ENCODE measurements around the gene HOXA9. TPM values are rescaled to one million over a fixed set of nuclear protein-coding genes. Genes with fewer than 3 reads are reported as not detected.

The HOXA9 gene
- total RNA-seq, 1 experiment from 2014 or later, result 16.7 TPM

DNA sequence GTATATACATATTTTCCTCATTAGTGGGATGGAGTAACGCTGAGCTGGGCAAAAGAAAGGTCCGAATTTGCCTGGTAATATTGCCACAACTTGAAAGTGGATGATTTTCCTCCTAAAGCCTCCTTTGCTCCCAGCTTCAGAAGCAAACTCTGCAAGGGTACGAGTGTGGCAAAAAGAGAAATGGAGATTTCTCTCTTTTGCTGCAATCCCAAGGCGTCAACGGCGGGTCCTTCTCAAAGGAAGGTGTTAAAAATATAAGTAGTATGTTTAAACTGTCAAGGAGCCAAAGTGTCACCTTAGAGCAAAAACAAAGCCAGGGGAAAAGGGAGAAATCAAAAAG, 50.5 kb downstream of the HOXA9 start:
- Mint-ChIP-seq H3K9me3 (ENCODE audit: unreplicated experiment) (no peaks in the 10 kb centered on the region), H3K27me3 (ENCODE audit: insufficient read depth, unreplicated experiment) (no peaks in the 10 kb centered on the region), H3K4me1 (ENCODE audit: low read depth, unreplicated experiment) (peaks cover 37% of the 10 kb centered on the region), H3K36me3 (ENCODE audit: insufficient read depth, unreplicated experiment) (peaks cover 41% of the 10 kb centered on the region), H3K4me3 (ENCODE audit: unreplicated experiment) (peak overlapping the region; percentile 76), H3K27ac (ENCODE audit: unreplicated experiment) (peak overlapping the region; percentile 66)
- Histone ChIP-seq H3K9me3 (no peaks in the 10 kb centered on the region), H3K27me3 (replicated peaks; ENCODE audit: control insufficient read depth, insufficient read depth, low read length) (no peaks in the 10 kb centered on the region), H3K4me3 (ENCODE audit: low read depth, low read length) (peak overlapping the region; percentile 55), H3K4me1 (peaks cover 60% of the 10 kb centered on the region), H3K36me3 (ENCODE audit: control insufficient read depth, insufficient read depth, low read length) (no peaks in the 10 kb centered on the region)
- DNase-seq, result no peak
- ChIA-PET POLR2A (interaction anchor here (0.9 to 2.7 kb wide), 4 partner anchors 10 to 251 kb away, joined by 3 to 19 read pairs (median 11); partner anchors contain the start of genes HOXA4 and SKAP2), CTCF (interaction anchor here (0.8 to 2.1 kb wide), 5 partner anchors 18 to 271 kb away, joined by 3 to 7 read pairs (median 4); partner anchors contain the start of genes HOXA1 and HOXA5)
- TF ChIP-seq CTCF (IDR thresholded peaks at IDR 0.05; ENCODE audit: insufficient read depth in 1 of 2, low read depth in 1 of 2, low read length in 1 of 2, severe bottlenecking in 1 of 2, unreplicated experiment in 1 of 2), result no peak
- intact Hi-C loops (cut with micrococcal nuclease; ENCODE audit: unreplicated experiment), result loop anchor here (1.0 to 2.0 kb wide), 2 partner anchors 8 to 16 kb away; partner anchors contain the start of gene HOXA4
- no TSS peak for BruUV-seq (replicated peaks)

- POLR2A ChIA-PET, result interaction anchor here (0.9 to 2.7 kb wide), 5 partner anchors 8 to 250 kb away, joined by 3 to 19 read pairs (median 6); partner anchors contain the start of genes HOXA4 and SKAP2
- no peaks in the 10 kb centered on the region for H3K9me3 Mint-ChIP-seq (ENCODE audit: unreplicated experiment)
- BruUV-seq (replicated peaks), result no TSS peak
- Histone ChIP-seq H3K36me3 (ENCODE audit: control insufficient read depth, insufficient read depth, low read length) (no peaks in the 10 kb centered on the region; the same call in 1 of the 2 replicates), H3K27me3 (replicated peaks; ENCODE audit: control insufficient read depth, insufficient read depth, low read length) (no peaks in the 10 kb centered on the region), H3K9me3 (no peaks in the 10 kb centered on the region), H3K4me3 (ENCODE audit: low read depth, low read length) (peak overlapping the region; percentile 53), H3K4me1 (peaks cover 55% of the 10 kb centered on the region)
- peak overlapping the region; percentile 66 for H3K27ac Mint-ChIP-seq (ENCODE audit: unreplicated experiment)
- peaks cover 30% of the 10 kb centered on the region for H3K4me1 Mint-ChIP-seq (ENCODE audit: low read depth, unreplicated experiment)
- CTCF ChIA-PET, result interaction anchor here (1.3 to 2.1 kb wide), 3 partner anchors 17 to 76 kb away, joined by 4 to 7 read pairs (median 4); partner anchors contain the start of gene HOXA1
- DNase-seq, result peak; percentile 47 to 70
- TF ChIP-seq CTCF (IDR thresholded peaks at IDR 0.05; ENCODE audit: insufficient read depth in 1 of 2, low read depth in 1 of 2, low read length in 1 of 2, severe bottlenecking in 1 of 2, unreplicated experiment in 1 of 2), result no peak
- peaks cover 43% of the 10 kb centered on the region for H3K36me3 Mint-ChIP-seq (ENCODE audit: insufficient read depth, unreplicated experiment)
- H3K4me3 Mint-ChIP-seq (ENCODE audit: unreplicated experiment), result peak overlapping the region; percentile 76
- no peaks in the 10 kb centered on the region for H3K27me3 Mint-ChIP-seq (ENCODE audit: insufficient read depth, unreplicated experiment)
- intact Hi-C loops (cut with micrococcal nuclease; ENCODE audit: unreplicated experiment), result loop anchor here (2.0 kb wide), 1 partner anchor 17 kb away; the partner anchor contains the start of gene HOXA4
Observed at GRCh38 chr7:27113991-27114769, 51.2 kb downstream of the HOXA9 start.

Measured in Caco-2 (cell line).